ENCODE results near the gene ZNF506.
"Not testable (repeated sequence)": the region's sequence is repeated elsewhere in the genome, so short reads cannot be mapped to it uniquely, and the experiment has no call there.

ZNF506 gene

DNA sequence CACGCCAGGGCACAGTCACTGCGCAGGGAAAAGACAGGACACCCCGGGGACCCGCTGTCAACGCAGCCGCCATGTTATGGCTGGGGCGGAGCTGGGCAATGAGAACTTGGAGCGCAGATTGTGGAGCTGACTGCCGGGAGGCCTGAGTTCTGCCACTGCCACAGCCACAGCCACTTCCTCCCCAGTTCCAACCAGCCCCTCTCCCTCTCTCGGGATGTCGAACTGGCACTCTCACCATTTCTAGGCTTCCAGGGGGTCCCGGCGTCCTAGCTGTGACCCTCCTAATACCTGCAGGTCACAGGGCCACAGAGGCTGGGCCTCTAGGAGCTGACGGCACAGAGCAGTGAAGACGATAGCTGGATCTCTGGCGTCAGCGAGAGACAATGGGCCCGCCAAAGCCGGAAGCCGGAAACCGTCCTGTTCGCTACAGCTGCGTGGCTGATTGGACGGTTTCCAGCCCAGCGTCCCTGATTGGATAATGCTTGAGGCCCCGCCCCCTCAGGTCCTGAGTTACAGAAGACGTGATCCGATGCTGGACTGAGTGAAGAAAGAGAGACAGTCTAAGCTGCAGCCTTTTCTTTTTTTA lies at the start of gene ZNF506:
TSS of gene ZNF506 (minus strand) at position 385 of the 586 bp plus-strand sequence. CDS start at position 238, 147 bp downstream.
- peak; percentile 86 to 97 for DNase-seq (ENCODE audit: extremely low read depth in 1 of 2, low read depth in 1 of 2)

DNA sequence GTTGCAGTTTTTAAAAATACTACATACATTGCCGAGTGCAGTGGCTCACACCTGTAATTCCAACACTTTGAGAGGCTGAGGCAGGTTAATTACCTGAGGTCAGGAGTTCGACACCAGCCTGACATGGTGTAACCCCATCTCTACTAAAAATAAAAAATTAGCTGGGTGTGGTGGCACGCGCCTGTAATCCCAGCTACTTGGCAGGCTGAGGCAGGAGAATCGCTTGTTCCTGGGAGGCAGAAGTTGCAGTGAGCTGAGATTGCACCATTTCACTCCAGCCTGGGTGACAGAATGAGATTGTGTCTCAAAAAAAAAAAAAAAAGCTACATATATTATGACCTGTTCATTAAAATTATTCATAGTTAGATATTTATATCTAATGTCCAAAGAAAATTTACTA lies 48.5 kb upstream of the ZNF506 start:
- DNase-seq (ENCODE audit: extremely low read depth in 1 of 2, low read depth in 1 of 2) = not testable (repeated sequence)

DNA sequence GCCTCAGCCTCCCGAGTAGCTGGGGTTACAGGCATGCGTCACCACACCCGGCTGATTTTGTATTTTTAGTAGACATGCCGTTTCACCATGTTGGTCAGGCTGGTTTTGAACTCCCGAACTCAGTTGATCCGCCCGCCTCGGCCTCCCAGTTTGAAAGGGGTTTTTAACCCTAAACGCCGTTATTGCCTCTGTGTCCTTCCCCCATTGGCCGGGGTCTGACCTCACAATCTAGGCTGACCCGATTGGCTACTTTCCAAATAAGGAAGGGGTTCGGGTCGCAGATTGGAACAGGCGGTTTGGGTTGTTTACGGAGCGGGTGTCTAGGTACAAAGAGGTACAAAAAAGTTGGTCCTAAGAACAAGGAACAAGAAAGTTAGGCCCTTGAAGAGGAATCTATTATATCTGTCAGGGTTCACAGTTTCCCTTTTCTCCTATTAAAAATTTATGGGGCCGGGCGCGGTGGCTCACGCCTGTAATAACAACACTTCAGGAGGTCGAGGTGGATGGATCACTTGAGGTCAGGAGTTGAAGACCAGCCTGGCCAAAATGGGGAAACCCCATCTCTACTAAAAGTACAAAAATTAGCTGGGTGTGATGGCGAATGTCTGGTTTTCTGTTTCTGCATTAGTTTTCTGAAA lies 45.2 kb upstream of the ZNF506 start:
- peak; percentile 8 to 32 for DNase-seq (ENCODE audit: extremely low read depth in 1 of 2, low read depth in 1 of 2)

DNA sequence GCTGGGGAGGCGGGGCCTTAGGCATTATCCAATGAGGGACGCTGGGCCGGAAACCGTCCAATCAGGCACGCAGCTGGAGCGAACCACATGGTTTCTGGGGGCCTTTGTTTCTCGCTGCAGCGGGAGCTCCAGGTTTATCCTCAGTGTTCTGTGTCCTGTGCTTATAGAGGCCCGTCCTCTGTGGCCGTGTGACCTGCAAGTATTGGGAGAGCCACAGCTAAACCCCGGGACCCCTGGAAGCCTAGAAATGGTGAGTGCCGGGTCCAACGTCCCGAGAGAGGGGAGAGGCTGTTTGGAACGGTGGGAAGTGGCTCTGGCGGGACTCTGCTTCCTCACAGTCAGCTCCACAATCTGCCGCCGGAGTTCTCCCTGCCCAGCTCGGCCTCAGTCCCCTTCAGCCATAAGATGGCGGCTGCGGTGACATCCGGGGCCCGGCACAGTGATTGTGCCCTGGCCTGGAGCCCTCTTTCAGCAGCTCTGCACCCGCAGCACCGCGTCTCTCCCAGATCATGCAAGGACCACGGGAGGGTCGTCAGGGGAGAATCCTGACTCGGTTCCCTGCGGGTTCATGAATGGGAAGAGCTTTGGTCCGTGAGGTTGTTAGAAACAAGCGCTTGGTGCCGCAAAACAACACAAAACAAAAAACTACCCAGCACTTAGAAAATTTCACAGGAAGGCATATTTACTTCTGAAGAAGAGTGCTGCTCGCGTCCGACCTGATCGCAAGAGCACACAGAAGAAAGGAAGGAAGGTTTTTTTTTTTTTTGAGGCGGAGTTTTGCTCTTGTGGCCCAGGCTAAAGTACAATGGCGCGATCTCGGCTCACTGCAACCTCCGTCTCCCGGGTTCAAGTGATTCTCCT lies 44.4 kb upstream of the ZNF506 start, which contains the start of gene ZNF253:
TSS of gene ZNF253 (plus strand) at position 133 of the 861 bp plus-strand sequence. CDS start at position 248, 115 bp downstream.
- DNase-seq (ENCODE audit: extremely low read depth in 1 of 2, low read depth in 1 of 2) = peak; percentile 87 to 97

DNA sequence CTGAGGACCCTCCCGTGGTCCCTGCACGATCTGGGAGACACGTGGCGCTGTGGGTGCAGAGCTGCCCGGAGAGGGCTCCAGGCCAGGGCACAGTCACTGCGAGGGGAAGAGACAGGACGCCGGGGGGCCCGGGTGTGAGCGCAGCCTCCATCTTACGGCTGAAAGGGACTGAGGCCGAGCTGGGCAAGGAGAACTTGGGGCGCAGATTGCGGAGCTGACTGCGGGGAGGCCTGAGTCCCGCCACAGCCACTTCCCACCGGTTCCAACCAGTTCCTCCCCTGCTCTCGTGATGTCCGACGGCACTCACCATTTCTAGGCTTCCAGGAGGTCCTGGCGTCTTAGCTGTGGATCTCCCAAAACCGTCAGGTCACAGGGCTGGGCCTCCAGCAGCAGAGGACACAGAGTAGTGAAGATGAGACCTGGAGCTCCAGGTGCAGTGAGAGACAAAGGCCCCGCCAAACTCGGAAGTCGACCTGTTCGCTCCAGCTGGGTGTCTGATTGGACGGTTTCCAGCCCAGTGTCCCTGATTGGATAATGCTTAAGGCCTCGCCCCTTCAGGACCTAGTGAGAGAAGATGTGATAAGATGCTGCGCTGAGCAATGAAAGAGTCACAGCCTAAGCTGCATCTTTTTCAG lies 39.3 kb upstream of the ZNF506 start:
- peak in 1 of 2 donors; percentile 27 for DNase-seq (ENCODE audit: extremely low read depth in 1 of 2, low read depth in 1 of 2)

DNA sequence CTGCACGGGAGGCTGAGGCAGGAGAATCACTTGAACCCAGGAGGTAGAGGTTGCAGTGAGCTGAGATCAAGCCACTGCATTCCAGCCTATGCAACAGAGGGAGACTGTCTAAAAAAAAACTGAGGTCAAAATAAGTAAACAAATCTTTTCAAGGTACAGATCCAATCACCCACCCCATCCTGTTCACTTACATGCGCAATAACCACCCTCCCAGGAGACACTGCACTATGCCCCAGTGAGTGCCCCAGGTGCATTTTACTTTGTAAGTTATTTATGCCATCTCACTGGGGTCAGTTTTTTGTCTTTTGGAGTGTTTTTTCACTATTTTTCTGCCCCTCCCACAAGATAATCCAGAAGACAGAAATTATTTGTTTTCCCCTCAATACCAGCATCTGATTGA lies 37.2 kb upstream of the ZNF506 start:
- no peak for DNase-seq (ENCODE audit: extremely low read depth in 1 of 2, low read depth in 1 of 2)

DNA sequence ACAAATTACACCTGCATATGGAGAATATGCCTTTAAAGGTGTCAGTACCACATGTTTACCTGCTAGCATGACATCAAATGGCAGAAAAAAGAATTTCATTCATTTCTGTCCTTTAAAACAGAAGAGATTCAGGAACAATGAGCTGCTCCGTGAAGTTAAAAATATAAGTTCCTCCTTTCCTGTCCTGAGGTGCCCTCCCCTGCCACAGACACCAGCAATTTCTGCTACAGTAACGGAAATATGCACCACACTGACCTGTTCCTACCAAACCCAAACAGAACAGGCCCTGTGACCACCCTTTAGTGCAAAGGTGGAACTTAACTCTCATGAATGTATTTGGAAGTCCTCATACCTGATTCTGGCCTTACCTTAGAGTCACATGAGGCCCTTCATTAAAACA lies 30.2 kb upstream of the ZNF506 start:
- DNase-seq (ENCODE audit: extremely low read depth in 1 of 2, low read depth in 1 of 2) = not testable (repeated sequence)

DNA sequence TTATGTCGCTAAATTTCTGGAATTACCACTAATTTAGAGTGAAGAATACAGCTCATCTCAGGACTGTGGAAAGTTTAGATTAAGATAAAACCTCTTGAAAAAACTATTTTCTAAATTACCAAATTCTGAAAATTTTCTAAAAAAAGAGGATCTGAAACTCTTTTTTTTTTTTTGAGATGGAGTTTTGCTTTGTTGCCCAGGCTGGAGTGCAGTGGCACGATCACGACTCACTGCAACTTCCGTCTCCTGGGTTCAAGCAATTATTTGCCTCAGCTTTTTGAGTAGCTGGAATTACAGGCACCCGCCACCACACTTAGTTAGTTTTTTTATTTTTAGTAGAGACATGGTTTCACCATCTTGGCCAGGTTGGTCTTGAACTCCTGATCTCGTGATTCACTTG lies 27.5 kb upstream of the ZNF506 start:
- DNase-seq (ENCODE audit: extremely low read depth in 1 of 2, low read depth in 1 of 2) = no peak

DNA sequence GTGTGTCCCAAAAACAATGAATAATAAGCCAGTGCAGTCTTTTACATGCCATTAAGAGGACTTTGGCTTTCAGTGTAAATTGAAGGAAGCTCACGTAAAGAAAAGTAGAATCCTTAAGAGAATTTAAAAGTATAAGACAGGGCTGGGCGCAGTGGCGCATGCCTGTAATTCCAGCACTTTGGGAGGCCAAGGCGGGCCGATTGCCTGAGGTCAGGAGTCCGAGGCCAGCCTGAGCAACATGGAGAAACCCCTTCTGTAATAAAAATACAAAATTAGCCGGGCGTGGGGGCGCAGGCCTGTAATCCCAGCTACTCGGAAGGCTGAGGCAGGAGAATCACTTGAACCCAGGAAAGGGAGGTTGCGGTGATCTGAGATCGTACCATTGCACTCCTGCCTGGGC lies 26.2 kb upstream of the ZNF506 start:
- no peak for DNase-seq (ENCODE audit: extremely low read depth in 1 of 2, low read depth in 1 of 2)

DNA sequence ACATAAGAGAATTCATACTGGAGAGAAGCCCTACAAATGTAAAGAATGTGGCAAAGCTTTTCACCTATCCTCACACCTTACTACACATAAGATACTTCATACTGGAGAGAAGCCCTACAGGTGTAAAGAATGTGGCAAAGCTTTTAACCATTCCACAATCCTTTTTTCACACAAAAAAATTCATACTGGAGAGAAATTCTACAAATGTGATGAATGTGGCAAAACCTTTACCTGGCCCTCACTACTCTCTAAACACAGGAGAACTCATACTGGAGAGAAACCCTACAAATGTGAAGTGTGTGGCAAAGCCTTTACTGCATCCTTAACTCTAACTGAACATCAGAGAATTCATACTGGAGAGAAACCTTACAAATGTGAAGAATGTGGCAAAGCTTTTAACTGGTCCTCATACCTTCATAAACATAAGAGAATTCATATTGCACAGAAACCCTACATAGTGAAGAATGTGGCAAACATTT lies 14.0 kb upstream of the ZNF506 start:
- DNase-seq (ENCODE audit: extremely low read depth in 1 of 2, low read depth in 1 of 2) = no peak

DNA sequence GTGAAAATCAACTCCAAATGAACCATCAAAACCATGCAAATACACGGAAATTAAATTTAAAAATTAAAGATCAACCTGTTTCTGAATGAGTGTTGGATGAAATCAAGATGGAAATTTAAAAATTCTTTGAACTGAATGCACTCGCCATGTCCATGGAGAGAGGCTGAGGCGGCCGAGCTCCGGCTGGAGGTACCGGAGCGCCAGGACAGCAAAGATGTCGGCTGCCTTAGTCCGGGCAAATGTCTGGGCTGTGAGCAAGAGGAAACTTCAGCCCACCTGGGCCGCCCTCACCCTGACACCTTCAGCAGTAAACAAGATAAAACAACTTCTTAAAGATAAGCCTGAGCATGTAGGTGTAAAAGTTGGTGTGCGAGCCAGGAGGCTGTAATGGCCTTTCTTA lies 5.3 kb upstream of the ZNF506 start:
- DNase-seq (ENCODE audit: extremely low read depth in 1 of 2, low read depth in 1 of 2) = no peak

DNA sequence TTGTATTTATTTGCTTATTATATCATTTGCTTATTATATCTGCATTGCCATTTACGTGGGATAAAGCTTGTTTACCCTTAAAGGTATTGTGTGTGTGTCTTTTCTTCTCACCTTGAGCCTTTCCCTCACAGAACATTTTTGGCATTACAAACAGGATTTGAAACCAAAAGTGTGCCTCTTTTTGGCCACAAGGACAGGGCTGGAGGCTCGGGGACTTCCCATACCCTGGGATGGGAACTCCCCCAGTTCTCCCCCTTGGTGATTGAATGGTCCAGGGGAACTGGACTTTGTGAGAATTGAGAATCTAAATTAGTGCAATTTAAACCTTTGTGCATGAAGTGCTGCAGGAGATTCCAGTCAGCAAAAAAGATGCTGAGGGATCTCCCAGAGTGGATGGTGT lies 2.4 kb upstream of the ZNF506 start:
- no peak for DNase-seq (ENCODE audit: extremely low read depth in 1 of 2, low read depth in 1 of 2)

DNA sequence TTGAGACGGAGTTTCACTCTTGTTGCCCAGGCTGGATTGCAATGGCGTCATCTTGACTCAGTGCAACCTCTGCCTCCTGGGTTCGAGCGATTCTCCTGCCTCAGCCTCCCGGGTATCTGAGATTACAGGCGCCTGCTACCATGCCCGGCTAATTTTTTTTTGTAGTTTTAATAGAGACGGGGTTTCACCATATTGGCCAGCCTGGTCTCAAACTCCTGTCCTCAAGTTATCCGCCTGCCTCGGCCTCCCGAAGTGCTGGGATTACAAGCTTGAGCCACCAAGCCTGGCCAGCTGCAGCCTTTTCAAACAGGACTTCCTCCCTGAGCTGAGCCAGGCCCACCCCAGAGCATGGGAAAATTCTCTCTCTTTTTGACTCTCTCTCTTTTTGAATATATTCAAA lies 426 bp upstream of the ZNF506 start:
- DNase-seq (ENCODE audit: extremely low read depth in 1 of 2, low read depth in 1 of 2) = not testable (repeated sequence)

DNA sequence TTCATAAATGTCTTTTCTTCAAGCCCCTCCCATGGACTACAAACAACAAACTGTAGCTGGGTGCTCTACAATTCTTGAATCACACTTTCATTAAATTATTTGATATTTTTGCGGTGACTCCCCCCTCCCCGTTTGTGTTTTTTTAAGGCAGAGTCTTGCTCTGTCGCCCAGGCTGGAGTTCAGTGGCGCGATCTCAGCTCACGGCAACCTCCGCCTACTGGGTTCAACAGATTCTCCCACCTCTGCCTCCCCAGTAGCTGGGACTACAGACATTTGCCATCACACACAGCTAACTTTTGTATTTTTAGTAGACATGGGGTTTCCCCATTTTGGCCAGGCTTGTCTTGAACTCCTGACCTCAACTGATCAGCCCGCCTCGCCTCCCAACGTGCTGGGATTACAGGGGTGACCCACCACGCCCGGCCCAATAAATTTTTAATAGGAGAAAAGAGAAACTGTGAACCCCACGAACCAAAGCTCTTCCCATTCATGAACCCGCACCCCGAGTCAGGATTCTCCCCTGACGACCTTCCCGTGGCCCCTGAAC lies 703 bp downstream of the ZNF506 start:
- DNase-seq (ENCODE audit: extremely low read depth in 1 of 2, low read depth in 1 of 2) = no peak

DNA sequence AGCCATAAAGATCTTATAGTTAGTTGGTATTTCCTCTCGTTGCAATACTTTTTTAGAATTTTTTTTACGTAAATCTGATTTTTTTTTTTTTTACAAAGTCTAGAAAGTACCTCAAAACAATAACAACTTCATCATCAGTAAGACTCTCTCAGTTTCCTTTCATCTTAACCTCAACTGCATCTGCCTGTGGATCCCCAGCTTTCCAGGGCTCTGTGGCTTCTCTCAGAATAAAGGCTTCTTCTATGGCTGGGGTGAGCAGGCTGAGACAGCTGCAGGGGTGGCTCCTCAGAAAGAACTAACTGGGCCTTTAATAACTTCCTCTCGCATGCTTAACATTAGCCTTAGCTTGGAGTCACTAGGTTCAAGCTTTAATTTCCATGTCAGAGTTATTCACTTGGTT lies 4.2 kb downstream of the ZNF506 start:
- DNase-seq (ENCODE audit: extremely low read depth in 1 of 2, low read depth in 1 of 2) = peak in 1 of 2 donors; percentile 59

DNA sequence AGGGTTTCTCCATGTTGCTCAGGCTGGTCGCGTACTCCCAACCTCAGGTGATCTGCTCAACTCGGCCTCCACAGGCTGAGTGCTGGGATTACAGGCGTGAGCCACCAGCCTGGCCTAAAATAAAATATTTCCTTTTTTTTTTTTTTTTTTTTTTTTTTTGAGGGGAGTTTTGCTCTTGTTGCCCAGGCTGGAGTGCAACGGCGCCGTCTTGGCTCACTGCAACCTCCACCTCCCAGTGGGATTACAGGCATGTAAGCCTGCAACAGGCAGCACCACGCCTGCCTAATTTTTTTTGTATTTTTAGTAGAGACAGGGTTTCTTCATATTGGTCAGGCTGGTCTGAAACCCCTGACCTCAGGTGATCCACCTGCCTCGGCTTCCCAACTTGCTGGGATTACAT lies 4.9 kb downstream of the ZNF506 start:
- no peak for DNase-seq (ENCODE audit: extremely low read depth in 1 of 2, low read depth in 1 of 2)

DNA sequence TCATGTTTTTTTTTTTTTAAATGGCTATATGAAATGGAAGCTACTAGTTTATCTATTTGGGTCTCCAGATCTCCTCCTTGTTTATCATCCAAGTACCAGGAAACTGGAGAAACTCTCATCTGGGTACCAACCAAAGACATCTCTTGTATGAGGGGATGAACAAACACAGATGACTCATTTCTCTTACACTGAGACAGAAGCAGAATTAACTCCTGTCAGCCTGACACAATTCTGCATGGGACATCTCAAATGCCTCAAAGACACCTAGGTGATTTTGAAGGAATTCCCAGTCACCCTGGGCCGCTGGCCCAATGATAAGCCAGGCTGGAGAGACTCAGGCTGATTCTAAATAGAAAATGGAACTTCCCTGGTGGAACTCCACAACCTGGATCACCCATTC lies 9.6 kb downstream of the ZNF506 start:
- DNase-seq (ENCODE audit: extremely low read depth in 1 of 2, low read depth in 1 of 2) = not testable (repeated sequence)

DNA sequence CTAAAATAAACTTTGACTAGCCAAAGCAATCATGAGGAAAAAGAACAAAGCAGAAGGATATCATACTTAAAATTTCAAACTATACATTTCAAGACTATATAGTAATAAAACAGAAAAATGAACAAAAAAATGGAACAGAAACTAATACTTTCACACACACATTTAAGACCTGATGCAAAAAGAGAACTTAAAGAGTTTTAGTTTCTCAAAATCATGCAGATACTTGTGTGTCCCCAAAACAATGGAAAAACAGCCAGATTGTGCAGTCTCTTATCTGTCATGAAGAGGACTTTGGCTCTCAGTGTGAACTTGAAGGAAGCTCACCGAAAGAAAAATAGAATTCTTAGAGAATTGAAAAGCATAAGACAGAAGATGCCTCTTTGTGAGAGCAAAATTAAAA lies 16.1 kb downstream of the ZNF506 start:
- no peak for DNase-seq (ENCODE audit: extremely low read depth in 1 of 2, low read depth in 1 of 2)

DNA sequence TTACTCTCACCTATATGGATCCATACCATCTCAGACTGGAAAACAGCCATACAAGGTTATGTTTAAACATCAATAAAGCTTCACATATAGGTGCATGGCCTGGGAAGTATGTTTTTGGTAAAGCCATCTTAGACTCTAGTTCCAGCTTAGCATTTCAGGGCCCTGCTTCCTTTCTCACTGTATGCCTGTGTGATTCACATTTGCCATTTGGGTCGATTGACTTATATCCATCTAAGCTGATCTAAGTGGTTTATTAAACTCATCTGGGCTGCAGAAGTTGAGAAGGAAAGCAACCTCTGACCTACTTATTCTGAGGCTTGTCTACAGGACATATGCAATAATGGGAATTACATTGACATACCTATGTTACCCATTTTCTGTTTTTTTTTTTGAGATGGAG lies 33.5 kb downstream of the ZNF506 start:
- DNase-seq (ENCODE audit: extremely low read depth in 1 of 2, low read depth in 1 of 2) = no peak

DNA sequence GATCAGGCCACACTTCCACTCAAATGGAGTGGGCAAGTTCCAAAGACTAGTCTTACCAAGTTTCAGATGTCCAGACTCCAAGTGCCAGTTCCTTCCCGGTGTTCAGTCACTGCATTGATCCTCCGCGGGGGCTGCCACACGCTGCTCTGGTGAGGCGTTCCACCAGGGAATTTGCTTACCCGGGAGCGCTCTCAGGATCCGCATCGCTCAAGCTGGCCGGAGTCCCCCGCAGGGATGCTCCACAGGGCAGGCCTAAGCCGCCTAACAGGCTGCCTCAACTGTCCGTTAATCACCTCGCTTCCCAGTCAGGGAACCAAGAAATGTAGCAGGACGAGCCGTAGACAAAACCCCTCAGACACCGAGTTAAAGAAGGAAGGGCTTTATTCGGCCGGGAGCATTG lies 36.1 kb downstream of the ZNF506 start:
- not testable (repeated sequence) for DNase-seq (ENCODE audit: extremely low read depth in 1 of 2, low read depth in 1 of 2)

DNA sequence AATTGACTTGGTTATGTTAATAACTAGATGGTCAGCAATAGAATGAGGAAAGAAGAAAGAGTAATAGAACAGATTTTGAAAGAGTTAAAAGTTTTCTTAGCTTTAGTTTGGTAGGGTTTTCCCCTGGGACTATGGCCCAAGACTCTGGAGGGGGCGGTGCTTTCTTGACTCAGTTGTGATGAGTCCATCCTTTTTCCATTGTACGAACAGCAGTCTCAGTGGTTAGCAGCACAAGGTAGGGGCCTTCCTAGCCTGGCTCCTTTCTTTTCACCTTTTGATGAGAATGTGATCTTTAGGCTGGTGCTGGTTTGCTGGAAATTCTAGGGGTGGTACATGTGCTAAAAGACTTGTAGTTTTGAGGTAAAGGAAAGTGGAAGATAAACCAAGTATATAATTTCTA lies 38.8 kb downstream of the ZNF506 start:
- DNase-seq (ENCODE audit: extremely low read depth in 1 of 2, low read depth in 1 of 2) = peak in 1 of 2 donors; percentile 32
